ENCODE measurements around the gene USP44.
"Not testable (repeated sequence)": the region's sequence is repeated elsewhere in the genome, so short reads cannot be mapped to it uniquely, and the experiment has no call there.

USP44 gene

GRCh38 chr12:95505039-95505438 lies 46.2 kb downstream of the USP44 start:
- no peak for DNase-seq

- DNase-seq, result no peak
These were observed 47.1 kb downstream of the USP44 start for GRCh38 chr12:95504140-95504539.

DNA sequence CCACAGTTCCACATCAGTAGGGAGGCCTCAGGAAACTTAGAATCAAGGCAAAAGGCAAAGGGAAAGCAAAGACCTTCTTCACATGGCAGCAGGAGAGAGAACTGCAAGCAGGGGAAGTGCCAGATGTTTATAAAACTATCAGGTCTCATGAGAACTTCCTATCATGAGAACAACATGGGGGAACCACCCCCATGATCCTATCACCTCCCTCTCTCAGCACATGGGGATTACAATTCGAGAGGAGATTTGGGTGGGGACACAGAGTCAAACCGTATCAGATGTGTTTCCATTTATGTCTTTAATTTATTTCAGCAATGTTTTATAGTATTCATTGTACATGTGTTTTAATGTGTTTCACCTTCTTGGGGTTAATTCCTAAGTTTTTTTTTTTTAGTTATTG lies 51.5 kb downstream of the USP44 start:
- no peak for DNase-seq

- no peak for DNase-seq
These were observed 52.3 kb downstream of the USP44 start for GRCh38 chr12:95498968-95499367.

DNA sequence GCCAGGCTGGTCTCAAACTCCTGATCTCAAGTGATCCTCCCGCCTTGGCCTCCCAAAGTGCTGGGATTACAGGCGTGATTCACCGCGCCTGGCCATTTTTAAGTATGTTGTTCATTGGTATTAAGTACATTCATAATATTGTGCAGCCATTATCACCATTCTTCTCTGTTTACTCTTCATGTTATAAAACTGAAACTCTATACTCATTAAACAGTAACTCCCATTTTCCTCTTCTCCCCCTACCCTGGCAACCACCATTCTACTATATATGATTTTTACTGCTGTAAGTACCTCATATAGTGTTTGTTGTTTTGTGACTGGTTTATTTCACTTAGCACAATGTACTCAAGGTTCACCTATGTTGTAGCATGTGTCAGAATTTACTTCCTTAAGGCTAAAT lies 54.2 kb downstream of the USP44 start:
- no peak for DNase-seq

- no peak for DNase-seq
These were observed 55.8 kb downstream of the USP44 start for GRCh38 chr12:95495433-95495832.

DNA sequence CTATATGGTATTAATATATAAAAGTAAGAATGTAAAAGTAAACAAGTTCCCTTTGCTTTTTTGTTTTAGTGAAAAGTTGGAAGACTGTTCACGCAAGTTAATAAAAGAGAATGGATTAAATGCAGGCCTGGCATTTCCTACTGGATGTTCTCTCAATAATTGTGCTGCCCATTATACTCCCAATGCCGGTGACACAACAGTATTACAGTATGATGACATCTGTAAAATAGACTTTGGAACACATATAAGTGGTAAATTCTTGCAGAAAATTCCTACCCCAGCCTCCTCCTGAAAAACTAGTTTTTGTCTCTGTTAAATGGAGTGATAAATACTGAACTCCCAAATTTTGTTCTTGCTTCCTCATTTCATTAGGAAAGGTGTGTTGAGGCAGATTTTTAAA lies 56.4 kb downstream of the USP44 start:
- DNase-seq, result no peak

GRCh38 chr12:95492462-95492861 lies 58.8 kb downstream of the USP44 start:
- no peak for DNase-seq

GRCh38 chr12:95487024-95487423 lies 64.3 kb downstream of the USP44 start:
- DNase-seq, result no peak

DNA sequence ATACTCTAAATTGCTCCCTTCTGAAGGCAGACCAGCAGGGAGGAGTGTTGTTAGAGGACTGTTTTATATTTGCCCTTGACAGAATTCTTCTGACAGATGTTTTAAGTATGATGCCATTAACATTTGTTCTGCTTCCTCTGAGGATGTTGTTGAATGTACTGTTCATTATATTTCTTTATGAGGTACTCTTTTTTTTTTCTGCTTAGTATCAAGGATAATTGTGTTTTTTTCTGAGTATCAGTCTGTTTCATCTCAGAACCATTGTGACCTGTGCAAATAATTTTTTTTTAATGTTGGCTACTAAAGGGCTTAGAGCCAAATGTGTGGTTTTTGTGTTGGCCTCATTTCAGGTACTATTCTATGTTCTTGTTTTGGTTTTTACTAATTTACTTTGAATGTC lies 66.8 kb downstream of the USP44 start:
- no peak for DNase-seq

DNA sequence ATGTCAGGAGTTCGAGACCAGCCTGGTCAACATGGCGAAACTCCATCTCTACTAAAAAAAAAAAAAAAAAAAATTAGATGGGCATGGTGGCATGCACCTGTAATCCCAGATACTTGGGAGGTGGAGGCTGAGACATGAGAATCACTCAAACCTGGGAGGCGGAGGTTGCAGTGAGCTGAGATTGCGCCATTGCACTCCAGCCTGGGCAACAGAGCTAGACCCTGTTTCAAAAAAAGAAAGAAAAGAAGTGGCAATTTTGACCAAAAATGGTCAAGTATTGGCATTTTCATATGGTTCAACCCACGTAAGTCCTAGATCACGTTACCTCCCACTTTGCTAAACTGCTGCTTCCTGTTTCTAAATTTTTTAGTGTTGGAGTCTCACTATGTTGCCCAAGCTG lies 68.7 kb downstream of the USP44 start:
- not testable (repeated sequence) for DNase-seq

DNA sequence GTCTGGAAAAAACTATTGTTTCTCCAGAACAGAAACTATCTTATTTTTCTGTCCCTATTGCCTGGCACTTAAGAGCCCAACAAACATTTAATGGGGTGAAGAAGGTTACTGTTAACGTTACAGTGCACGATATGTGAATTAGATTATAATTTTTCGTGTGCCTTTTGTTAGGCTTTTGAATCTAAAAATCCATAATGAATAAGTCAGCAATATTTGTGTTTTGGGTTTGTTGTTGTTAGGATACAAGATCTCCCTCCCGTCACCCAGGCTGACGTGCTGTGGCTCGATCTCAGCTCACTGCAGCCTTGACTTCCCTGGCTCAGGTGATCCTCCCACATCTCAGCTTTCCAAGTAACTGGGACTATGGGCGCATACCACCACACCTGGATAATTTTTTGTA lies 69.4 kb downstream of the USP44 start:
- DNase-seq, result no peak

DNA sequence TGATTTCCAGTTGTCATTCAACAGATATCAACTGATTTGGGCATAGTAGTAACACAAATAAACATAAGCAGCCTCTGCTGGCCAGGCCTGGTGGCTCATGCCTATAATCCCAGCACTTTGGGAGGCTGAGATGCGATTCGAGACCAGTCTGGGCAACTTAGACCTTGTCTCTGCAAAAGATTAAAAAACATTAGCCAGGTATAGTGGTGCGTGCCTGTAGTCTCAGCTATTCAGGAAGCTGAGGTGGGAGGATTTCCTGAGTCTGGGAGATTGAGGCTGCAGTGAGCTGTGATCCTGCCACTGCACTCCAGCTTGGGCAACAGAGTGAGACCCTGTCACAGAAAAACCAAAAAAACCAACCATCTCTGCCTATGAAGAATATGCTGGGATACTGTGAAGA lies 70.2 kb downstream of the USP44 start:
- DNase-seq, result no peak

DNA sequence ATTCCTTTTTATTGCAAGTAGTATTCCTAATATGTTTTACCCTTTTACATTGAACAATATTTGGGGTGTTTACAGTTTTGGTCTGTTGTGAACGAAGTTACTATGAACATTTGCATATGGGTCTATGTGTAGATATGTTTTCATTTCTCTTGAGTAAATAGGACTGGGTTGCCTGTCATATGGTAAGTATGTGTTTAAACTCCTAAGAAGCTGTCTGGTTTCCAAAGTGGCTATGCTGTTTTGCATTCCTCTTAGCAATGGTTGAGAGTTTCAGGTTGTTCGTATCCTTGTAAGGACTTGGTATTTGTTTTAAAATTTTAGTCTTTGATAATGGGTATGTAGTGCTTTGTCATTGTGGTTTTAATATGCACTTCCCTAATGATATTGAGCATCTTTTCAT lies 71.0 kb downstream of the USP44 start:
- no peak for DNase-seq

DNA sequence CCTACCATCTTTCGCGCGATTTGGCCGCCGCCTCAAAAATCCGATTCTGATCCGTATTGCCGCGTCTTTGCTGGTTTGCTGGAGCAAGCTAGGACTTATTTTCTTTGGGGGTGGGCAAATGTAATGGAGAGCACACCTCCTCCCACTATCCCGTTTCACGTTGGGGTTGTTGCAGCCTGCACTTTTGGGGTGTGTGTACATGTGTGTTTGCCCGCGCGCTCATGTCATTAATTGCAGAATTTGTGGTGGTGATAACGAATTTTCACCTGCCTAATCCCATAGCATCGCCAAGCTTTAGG lies 76.7 kb downstream of the USP44 start:
- no peak for DNase-seq

DNA sequence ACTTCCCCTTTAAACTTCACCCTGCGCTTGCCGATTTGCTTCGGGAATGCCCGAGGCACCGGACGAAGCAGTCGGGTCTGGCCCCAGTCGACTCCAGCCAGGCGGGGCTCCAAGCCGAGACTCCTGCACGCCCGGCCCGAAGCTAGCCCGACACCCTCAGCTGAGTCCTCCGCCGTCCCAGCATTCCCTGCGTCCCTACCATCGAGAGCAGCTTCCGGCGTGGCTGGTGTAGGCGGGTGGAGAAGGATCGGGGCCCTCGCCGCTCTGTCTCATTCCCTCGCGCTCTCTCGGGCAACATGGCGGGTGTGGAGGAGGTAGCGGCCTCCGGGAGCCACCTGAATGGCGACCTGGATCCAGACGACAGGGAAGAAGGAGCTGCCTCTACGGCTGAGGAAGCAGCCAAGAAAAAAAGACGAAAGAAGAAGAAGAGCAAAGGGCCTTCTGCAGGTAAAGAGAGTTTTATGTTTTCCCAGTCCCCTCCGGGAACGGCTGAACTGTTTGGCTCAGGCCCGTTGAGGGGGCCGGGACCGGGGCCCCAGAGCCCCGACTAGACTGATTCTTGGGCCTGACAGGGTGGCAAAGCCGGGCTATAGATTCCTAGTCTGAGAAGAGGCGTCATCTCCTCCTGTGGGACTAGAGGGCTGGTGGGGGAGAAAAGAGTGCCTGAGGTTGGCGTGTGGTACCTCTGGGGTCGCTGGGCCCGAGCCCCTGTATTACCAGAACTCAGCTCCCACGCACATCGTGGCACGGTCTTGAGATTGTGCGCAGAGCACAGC lies 77.2 kb downstream of the USP44 start, which contains the start of gene METAP2:
METAP2 (plus strand) TSS at position 269 of the 776 bp plus-strand sequence; CDS start at position 297, 28 bp downstream.
- peak; percentile 90 for DNase-seq

DNA sequence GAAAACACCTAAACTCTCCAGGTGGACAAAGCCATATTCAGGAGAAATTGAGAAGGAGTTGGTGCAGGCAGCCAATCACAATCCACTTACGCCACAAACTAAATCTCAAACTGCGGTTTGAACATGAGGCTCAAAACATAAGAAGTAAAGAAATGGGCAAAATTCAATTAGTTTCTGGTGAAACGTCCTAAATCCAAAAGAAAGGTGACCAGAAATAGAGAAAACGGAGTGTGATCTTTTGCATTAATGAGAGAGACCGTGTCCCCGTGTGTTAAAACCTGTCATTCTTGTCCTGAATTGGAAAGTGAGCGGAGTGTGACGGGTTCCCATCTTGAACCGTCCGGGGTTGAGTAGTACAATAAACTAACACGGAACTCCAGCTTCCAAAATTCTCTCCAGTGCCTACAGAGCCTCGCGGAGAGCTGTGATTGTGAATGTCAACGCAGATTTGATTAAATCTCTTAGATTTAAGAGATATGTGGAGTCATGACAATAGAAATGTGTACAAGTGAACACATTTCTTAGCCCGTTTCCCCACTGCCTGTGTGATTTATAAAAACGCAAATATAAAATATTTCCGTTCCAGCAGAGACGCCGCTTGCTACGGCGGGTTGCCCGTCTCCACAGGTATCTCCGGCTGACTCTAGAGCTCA lies 77.9 kb downstream of the USP44 start:
- peak; percentile 10 for DNase-seq

GRCh38 chr12:95470300-95470699 lies 81.0 kb downstream of the USP44 start:
- DNase-seq, result no peak

All from COR-L47 (cell line).